GM18868 (cell line): ENCODE results near the gene SIMC1.

Experiments
- ATAC-seq: cut with Tn5 transposase; IDR thresholded peaks from one replicate; pipeline ENCODE4 v1.9.1; 2021; ENCODE audit warnings: mild to moderate bottlenecking, moderate library complexity; ENCODE audit not compliant: unreplicated experiment

Gene SIMC1

GRCh38 chr5:176361437-176362232 lies 123.4 kb downstream of the SIMC1 start, which contains the start of gene KIAA1191:
TSS of gene KIAA1191 (minus strand) at chr5:176361764. CDS start at chr5:176359508, 2,256 bp downstream.
- peak; percentile 90 for ATAC-seq

- peak; percentile 3 for ATAC-seq
Observed at GRCh38 chr5:176362233-176362490, 123.9 kb downstream of the SIMC1 start.

DNA sequence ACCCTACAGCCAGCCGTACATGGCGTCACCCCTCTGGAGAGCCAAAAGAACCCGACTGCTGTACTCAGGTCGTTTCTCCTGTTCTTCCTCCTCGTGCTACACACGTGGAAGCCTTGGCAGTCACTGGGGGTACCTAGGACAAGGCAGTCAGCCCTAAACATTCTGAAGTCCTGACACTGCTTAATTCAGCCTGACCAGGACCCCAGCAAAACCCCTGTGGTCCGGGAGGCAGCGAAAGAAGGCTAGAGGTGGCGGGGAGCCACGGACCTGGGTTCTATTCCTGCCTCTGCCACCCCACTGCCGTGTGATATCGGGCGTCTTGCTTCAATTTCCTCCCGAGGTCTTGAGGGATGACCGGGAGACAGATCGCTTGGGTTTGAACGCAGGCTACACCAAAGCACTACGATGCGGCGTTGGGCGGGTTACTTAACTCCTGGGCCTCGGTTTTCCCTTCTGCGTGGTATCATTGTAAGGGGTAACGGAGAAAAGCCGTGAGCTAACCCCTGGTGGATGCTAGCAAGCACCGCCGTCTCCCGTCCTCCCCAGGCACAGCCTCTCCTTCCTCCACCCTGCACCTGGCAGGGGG lies 126.6 kb downstream of the SIMC1 start:
- no peak for ATAC-seq

DNA sequence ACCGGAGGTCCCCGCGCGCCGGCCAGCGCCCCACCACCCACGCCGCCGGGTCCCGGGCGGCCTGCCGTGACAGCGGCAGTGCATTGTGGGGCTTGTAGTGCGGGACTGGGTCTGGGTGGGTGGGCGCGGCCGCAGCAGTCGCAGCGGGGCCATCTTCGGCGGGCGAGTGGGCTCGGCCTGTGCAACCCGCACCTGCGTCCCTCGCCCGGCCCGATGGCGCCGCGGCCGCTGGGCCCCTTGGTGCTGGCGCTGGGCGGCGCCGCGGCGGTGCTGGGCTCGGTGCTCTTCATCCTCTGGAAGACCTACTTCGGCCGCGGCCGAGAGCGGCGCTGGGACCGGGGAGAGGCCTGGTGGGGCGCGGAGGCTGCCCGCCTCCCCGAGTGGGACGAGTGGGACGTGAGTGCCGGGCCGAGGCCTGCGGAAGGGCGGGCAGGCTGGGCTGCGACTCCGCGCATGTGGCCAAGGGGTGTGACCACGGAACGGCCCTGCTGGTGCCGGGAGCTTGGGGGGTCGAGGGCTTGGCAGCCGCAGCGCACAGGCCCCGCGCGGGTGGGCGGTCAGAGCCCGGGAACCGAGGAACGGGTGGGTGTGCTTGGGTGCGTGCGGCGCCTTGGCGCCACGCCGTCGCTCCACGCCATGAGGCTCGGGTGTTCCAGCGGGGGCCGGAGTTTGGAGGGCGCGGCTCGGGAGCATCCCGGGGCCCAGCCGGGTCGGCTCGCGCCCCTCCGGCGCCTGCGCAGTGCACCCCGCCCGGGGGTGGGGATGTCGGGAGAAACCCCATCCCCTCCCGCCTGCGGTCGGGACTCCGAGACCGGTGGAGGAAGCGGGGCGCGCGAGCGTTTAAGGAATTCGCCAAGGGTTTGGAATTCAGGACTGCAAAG lies 127.4 kb downstream of the SIMC1 start, which contains the start of gene ARL10:
TSS of gene ARL10 (plus strand) at position 137 of the 881 bp plus-strand sequence. CDS start at position 214, 77 bp downstream.
- peak; percentile 41 for ATAC-seq

DNA sequence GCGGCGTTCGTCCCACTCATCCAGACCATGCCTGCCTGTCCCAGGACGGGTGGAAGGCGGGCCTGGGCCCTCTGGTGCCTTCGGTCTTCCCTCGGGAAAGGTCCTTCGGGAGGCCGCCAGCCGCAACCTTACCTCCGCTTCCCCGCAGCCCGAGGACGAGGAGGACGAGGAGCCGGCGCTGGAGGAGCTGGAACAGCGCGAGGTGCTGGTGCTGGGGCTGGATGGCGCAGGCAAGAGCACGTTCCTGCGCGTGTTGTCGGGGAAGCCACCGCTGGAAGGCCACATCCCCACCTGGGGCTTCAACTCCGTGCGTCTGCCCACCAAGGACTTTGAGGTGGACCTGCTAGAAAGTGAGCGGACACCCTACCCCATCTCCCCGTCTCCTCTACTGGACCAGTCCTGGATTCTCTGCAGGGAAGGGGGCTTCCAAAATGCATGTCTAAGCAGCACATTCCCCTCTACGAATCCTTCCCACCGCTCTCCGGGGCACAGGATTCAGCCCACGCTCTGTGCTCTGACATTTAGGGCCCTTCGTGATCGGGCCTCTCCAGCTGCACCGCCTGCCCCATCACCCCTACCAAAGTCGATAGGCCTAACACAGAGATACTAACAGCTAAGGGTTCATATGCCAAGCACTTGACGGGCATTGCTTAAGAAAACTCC lies 128.1 kb downstream of the SIMC1 start:
- no peak for ATAC-seq

DNA sequence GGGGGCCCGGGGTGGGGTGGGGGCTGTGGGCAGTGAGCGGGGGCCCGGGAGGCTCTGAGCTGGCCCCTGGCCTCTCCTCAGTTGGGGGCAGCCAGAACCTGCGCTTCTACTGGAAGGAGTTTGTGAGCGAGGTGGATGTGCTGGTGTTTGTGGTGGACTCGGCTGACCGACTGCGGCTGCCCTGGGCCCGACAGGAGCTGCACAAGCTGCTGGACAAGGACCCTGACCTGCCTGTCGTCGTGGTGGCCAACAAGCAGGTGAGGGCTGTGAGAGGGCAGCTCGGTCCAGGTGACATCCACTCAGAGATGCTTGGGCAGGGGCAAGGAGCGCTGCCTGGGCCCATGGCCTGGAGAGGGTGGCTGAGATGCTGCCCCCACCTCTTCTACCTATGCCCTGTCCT lies 130.5 kb downstream of the SIMC1 start:
- ATAC-seq: no peak

DNA sequence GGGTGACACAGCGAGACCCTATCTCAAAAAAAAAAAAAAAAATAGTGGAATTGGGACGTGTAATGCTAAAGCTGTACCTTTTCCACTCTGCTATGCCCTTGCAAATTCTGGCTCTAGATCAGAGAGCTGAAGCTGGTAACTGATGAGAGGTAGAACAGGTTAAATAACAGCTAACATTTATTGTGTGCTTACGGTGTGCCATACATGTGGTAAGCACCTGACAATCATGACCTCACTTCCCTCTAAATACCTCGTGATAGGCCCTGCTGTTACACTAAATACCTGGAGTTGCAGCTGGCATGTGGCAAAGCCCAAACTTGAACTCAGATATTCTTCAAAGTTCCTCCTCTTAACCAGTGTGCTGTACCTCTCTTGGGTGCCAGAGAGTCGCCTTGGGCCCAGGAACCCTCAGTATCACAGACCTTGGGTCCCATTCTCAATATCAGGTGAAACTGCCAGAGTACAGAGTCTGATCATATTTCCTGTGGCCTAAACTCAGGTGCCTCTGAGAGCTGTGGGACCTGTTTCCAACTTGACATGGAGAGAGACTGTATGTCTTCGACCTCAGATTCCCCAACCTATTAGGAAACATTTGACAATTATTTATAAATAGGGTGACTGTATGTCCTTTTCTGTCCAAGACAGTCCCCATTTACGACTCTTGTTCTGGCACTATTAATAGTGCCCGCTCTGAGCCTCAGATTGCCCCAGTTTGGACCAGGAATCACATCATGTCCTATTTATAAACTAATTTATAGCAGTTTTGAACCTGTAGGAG lies 131.9 kb downstream of the SIMC1 start:
- ATAC-seq: no peak

DNA sequence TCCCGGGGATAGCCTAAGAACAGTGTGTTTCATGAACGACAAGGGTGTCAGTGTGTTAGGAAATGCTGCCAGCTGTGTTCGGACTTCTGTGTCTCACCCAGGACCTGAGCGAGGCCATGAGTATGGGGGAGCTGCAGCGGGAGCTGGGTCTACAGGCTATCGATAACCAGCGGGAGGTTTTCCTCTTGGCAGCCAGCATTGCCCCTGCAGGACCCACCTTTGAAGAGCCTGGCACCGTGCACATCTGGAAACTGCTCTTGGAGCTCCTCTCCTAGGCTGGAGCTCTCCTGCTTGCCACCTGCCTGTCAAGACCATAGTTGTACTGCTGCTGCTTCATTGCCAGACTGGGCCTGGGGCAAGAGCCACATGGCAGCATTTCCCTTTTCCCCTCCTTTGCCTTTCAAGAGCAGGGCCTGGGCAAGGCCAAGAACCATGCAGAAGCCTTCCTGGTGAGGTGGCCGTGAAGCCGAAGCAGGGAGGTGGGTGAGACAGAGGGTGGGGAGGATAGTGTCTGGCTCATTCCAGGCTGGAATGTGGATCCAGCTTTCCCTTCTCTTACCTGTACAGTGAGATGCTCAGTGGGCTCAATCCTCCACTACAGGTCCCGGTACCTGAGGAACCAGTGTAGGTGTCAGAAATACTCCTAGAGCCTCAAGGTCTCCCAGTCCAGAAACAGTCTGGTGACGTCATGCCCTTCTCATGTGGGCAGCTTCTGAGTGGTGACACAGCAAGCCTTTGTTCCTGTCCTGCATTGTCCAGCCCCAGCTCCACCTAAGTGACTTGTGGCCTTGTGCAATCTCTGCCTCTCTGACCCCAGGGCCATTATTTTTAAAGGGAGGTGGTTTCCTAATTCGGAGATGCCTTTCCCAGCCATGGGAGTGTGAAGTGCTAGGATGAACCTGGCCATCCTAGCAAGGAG lies 133.7 kb downstream of the SIMC1 start:
- ATAC-seq: no peak

DNA sequence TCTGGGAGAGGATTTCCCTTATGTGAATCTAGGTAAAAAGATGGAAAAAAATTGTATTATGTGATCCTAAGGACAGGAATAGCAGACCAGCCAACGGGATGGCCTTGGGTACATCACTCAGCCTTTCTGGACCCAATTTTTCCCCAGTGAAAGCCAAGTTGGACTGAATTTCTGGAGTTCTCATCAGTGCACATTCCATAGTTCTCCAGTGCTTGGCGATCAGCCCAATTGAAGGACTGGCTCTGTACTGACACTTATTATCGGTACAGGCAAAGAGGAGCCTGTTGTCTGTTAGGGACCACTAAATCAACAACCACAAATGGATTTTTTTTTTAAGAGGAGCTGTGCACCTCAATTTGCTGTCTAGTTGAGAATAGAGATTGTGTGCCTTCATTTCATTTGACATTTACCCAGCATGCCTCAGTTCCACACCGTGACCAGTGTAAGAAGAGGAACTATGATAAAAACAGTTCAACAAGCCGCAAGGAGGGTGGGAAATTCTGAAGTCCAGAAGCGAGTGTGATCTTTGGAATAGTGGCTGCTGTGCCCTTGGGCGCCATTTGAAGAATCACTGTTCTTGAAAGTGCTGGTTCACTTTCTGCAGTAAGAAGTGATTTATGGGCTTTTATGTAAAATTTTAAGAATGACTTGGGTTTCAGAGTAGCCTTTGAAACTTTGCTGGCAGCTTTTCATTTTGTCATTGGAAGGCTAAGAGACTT lies 135.0 kb downstream of the SIMC1 start:
- no peak for ATAC-seq

- ATAC-seq: peak; percentile 77
Observed at GRCh38 chr5:176379881-176380280, 141.7 kb downstream of the SIMC1 start.

- ATAC-seq: no peak
Observed at GRCh38 chr5:176381423-176381822, 143.2 kb downstream of the SIMC1 start.

GRCh38 chr5:176381979-176382378 lies 143.8 kb downstream of the SIMC1 start:
- no peak for ATAC-seq

DNA sequence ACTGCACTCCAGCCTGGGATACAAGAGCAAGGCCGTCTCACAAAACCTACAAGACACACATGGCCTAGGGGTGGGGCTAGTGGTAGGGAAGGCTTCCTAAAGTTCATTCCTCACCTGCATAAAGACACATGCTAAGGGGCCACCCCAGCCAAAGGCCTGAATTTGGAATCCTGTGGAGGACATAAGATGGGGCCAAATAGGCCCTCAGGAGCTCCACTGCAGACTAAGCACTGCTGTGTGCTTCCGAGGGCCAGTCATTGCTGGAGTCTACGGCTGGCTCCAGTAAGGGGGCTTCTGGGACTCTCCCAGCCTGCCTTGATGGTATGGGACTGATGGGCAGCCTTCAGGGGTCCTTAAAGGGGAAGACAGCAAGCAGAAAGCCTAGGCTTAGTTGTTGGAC lies 144.5 kb downstream of the SIMC1 start:
- no peak for ATAC-seq

DNA sequence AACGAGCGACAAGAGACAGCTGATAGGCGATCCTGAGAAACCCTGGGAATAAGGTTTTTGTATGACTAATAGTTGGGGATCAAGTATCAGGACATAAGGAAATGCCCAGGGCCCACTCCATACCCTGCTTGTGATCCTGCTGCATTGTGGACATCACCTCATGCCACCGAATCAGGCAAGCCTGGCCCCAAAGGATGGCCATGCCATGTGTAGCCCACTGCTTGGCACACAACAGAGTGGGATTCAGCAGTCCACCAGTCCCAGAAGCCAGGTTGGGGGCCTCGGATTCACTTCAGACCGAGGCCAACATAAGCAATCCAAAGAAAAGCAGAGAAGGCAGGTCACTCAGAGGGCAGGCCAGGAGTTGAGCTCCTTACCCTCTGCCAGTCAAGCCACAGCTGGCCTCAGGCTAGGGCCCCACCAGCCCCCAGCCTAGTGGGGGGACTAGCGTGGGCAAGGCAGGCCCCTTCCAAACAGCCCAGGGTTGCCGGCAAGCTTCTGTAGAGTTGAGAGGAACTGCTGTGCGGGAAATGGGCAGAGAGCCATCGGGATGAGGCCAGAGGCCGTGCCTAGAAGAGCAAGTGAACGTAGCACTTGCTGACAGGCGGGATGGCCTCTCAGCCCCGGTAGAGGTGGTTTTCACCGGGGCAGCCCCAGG lies 145.2 kb downstream of the SIMC1 start:
- ATAC-seq: no peak

GRCh38 chr5:176383961-176384360 lies 145.7 kb downstream of the SIMC1 start:
- no peak for ATAC-seq

- no peak for ATAC-seq
Observed at GRCh38 chr5:176384366-176384930, 146.2 kb downstream of the SIMC1 start.

GRCh38 chr5:176384991-176385390 lies 146.8 kb downstream of the SIMC1 start:
- no peak for ATAC-seq

DNA sequence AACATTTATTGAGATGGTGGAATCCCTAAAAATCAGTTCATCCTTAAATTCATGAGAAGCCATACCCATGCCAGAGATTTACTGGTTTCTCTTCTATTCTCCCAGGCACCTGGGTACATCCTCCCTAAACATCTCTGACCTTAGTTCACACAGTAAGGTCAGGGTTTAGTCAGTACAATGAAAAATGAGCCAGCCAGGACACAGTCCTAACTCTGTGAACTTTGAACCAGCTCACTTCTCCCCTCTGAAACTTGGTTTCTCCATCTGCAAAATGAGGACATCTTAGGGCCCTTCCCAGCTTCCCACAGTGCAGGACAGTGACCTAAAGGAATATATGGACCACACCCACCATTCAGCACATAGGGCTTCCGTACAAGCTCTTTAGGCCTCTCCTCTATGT lies 148.3 kb downstream of the SIMC1 start:
- ATAC-seq: no peak
